HS-27A (cell line): ENCODE data around the gene EGFLAM.
"Not testable (repeated sequence)": the region's sequence is repeated elsewhere in the genome, so short reads cannot be mapped to it uniquely, and the experiment has no call there.

Source experiments
- DNase-seq: peaks from one replicate; pipeline ENCODE4 v3.0.0-alpha.2; 2012; ENCODE audit warnings: low read depth, missing footprints

Gene EGFLAM

GRCh38 chr5:38329132-38329715 is 70.9 kb downstream of the EGFLAM start:
- DNase-seq: peak; percentile 60

- peak; percentile 30 for DNase-seq
Observed at GRCh38 chr5:38330207-38330606, 71.8 kb downstream of the EGFLAM start.

- DNase-seq: no peak
Observed at GRCh38 chr5:38331831-38332230, 73.5 kb downstream of the EGFLAM start.

GRCh38 chr5:38333181-38333580 is 74.8 kb downstream of the EGFLAM start:
- DNase-seq: not testable (repeated sequence)

- no peak for DNase-seq
Observed at GRCh38 chr5:38338455-38338854, 80.1 kb downstream of the EGFLAM start.

GRCh38 chr5:38339446-38339845 is 81.1 kb downstream of the EGFLAM start:
- DNase-seq: no peak

- DNase-seq: no peak
Observed at GRCh38 chr5:38341056-38341455, 82.7 kb downstream of the EGFLAM start.

GRCh38 chr5:38341641-38342040 is 83.3 kb downstream of the EGFLAM start:
- DNase-seq: no peak

- no peak for DNase-seq
Observed at GRCh38 chr5:38342261-38342660, 83.9 kb downstream of the EGFLAM start.

- DNase-seq: no peak
Observed at GRCh38 chr5:38344891-38345290, 86.5 kb downstream of the EGFLAM start.

- DNase-seq: no peak
Observed at GRCh38 chr5:38346593-38346992, 88.2 kb downstream of the EGFLAM start.

- peak; percentile 11 for DNase-seq
Observed at GRCh38 chr5:38347040-38347763, 88.8 kb downstream of the EGFLAM start.

- no peak for DNase-seq
Observed at GRCh38 chr5:38347896-38348295, 89.5 kb downstream of the EGFLAM start.

GRCh38 chr5:38360323-38361061 is 102.1 kb downstream of the EGFLAM start:
- DNase-seq: no peak

GRCh38 chr5:38362713-38363112 is 104.4 kb downstream of the EGFLAM start:
- no peak for DNase-seq

GRCh38 chr5:38364825-38365224 is 106.5 kb downstream of the EGFLAM start:
- no peak for DNase-seq

- DNase-seq: no peak
Observed at GRCh38 chr5:38367410-38367809, 109.1 kb downstream of the EGFLAM start.

GRCh38 chr5:38367966-38368365 is 109.6 kb downstream of the EGFLAM start:
- no peak for DNase-seq

- DNase-seq: no peak
Observed at GRCh38 chr5:38369692-38370091, 111.3 kb downstream of the EGFLAM start.

- DNase-seq: no peak
Observed at GRCh38 chr5:38370358-38371100, 112.2 kb downstream of the EGFLAM start.

GRCh38 chr5:38371596-38371995 is 113.2 kb downstream of the EGFLAM start:
- DNase-seq: no peak

- DNase-seq: no peak
Observed at GRCh38 chr5:38373743-38374142, 115.4 kb downstream of the EGFLAM start.
